ENCODE results near the gene PRTN3. TPM values are rescaled to one million over a fixed set of nuclear protein-coding genes. Genes with fewer than 3 reads are reported as not detected.
"Not testable (repeated sequence)": the region's sequence is repeated elsewhere in the genome, so short reads cannot be mapped to it uniquely, and the experiment has no call there.

Gene PRTN3
- total RNA-seq, 1 donor from 2014 or later, result not detected

GRCh38 chr19:876780-877314 is 36.0 kb downstream of the PRTN3 start:
- Histone ChIP-seq H3K27me3 (ENCODE audit: low read depth) (no peaks in the 10 kb centered on the region), H3K9me3 (no peaks in the 10 kb centered on the region), H3K4me1 (peaks cover 9% of the 10 kb centered on the region), H3K4me3 (no peak overlapping the region), H3K27ac (no peak overlapping the region), H3K36me3 (peaks cover 46% of the 10 kb centered on the region)
- no peak for ATAC-seq
- intact Hi-C loops (cut with DNase I), result no loop called here
- TF ChIP-seq, protein P1, sequence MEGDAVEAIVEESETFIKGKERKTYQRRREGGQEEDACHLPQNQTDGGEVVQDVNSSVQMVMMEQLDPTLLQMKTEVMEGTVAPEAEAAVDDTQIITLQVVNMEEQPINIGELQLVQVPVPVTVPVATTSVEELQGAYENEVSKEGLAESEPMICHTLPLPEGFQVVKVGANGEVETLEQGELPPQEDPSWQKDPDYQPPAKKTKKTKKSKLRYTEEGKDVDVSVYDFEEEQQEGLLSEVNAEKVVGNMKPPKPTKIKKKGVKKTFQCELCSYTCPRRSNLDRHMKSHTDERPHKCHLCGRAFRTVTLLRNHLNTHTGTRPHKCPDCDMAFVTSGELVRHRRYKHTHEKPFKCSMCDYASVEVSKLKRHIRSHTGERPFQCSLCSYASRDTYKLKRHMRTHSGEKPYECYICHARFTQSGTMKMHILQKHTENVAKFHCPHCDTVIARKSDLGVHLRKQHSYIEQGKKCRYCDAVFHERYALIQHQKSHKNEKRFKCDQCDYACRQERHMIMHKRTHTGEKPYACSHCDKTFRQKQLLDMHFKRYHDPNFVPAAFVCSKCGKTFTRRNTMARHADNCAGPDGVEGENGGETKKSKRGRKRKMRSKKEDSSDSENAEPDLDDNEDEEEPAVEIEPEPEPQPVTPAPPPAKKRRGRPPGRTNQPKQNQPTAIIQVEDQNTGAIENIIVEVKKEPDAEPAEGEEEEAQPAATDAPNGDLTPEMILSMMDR (IDR thresholded peaks at IDR 0.05), result no peak
- DNase-seq, result no peak

- H3K9me3 ChIP-seq; H3K4me3 ChIP-seq; H3K27me3 ChIP-seq (ENCODE audit: low read depth); H3K4me1 ChIP-seq; H3K27ac ChIP-seq; ATAC-seq; intact Hi-C loops (cut with DNase I); DNase-seq: not testable (repeated sequence)
- peaks cover 57% of the 10 kb centered on the region for H3K36me3 ChIP-seq
Measured at GRCh38 chr19:877992-878660, 37.3 kb downstream of the PRTN3 start.

- DNase-seq; ATAC-seq; H3K27ac ChIP-seq; H3K27me3 ChIP-seq (ENCODE audit: low read depth); H3K4me3 ChIP-seq; H3K4me1 ChIP-seq; H3K9me3 ChIP-seq; intact Hi-C loops (cut with DNase I): not testable (repeated sequence)
- peaks cover 63% of the 10 kb centered on the region for H3K36me3 ChIP-seq
Measured at GRCh38 chr19:878751-879561, 38.2 kb downstream of the PRTN3 start.

GRCh38 chr19:879711-880438 is 39.1 kb downstream of the PRTN3 start:
- ATAC-seq, result no peak
- DNase-seq, result no peak
- no peak overlapping the region for H3K27ac ChIP-seq
- H3K27me3 ChIP-seq (ENCODE audit: low read depth), result no peaks in the 10 kb centered on the region
- intact Hi-C loops (cut with DNase I), result no loop called here
- H3K36me3 ChIP-seq, result peaks cover 65% of the 10 kb centered on the region
- H3K4me3 ChIP-seq, result no peak overlapping the region
- H3K4me1 ChIP-seq, result no peaks in the 10 kb centered on the region
- no peaks in the 10 kb centered on the region for H3K9me3 ChIP-seq
- TF ChIP-seq, protein P1 (IDR thresholded peaks at IDR 0.05), result no peak

- ATAC-seq (no peak), DNase-seq (no peak)
- Histone ChIP-seq H3K9me3 (no peaks in the 10 kb centered on the region), H3K27ac (no peak overlapping the region), H3K27me3 (ENCODE audit: low read depth) (no peaks in the 10 kb centered on the region), H3K36me3 (peaks cover 70% of the 10 kb centered on the region), H3K4me3 (no peak overlapping the region), H3K4me1 (no peaks in the 10 kb centered on the region)
- TF ChIP-seq, protein P1 (IDR thresholded peaks at IDR 0.05), result no peak
- intact Hi-C loops (cut with DNase I), result no loop called here
Measured at GRCh38 chr19:881385-882071, 40.7 kb downstream of the PRTN3 start.

Data from lower lobe of right lung (tissue), 2 donors.